Tibial nerve (tissue), 3 donors: ENCODE data around the gene TWNK.

Experiments used
- CTCF ChIP-seq, 5 experiments: fragments of 200-600 bp in 3 of 5; fragments of 450-650 bp in 2 of 5; sonication (generic) in 3 of 5; IDR thresholded peaks; one replicate each; pipeline ENCODE4 v1.5.1; 2016 to 2019; ENCODE audit warnings: antibody characterized with exemption in 5 of 5, mild to moderate bottlenecking in 3 of 5, moderate library complexity in 2 of 5
- POLR2A ChIP-seq, 2 donors: fragments of 450-650 bp; IDR thresholded peaks; one replicate each; pipeline ENCODE4 v1.6.1; 2017; ENCODE audit warnings: antibody characterized with exemption in 2 of 2, mild to moderate bottlenecking in 2 of 2, moderate library complexity in 2 of 2

GRCh38 chr10:100972904-100973535 is 14.3 kb upstream of the TWNK start:
- TF ChIP-seq CTCF (IDR thresholded peaks at IDR 0.05) (no peak), POLR2A (IDR thresholded peaks at IDR 0.05) (no peak)
